Amniotic epithelial cell (primary cell): ENCODE results near the gene CEACAM21.
"Not testable (repeated sequence)": the region's sequence is repeated elsewhere in the genome, so short reads cannot be mapped to it uniquely, and the experiment has no call there.

Source experiments
- DNase-seq: peaks from one replicate; pipeline ENCODE4 v3.0.0-alpha.2; 2010; ENCODE audit warnings: low read depth

The CEACAM21 gene

GRCh38 chr19:41549884-41550283 is 26.1 kb upstream of the CEACAM21 start:
- DNase-seq = no peak

GRCh38 chr19:41551212-41551610 is 24.8 kb upstream of the CEACAM21 start:
- DNase-seq = no peak

- no peak for DNase-seq
Measured at GRCh38 chr19:41551711-41552110, 24.3 kb upstream of the CEACAM21 start.

GRCh38 chr19:41552558-41552957 is 23.4 kb upstream of the CEACAM21 start:
- DNase-seq = no peak

- no peak for DNase-seq
Measured at GRCh38 chr19:41553804-41554203, 22.2 kb upstream of the CEACAM21 start.

- DNase-seq = no peak
Measured at GRCh38 chr19:41554907-41555306, 21.1 kb upstream of the CEACAM21 start.

- no peak for DNase-seq
Measured at GRCh38 chr19:41555748-41556147, 20.2 kb upstream of the CEACAM21 start.

- DNase-seq = no peak
Measured at GRCh38 chr19:41563854-41564514, 12.0 kb upstream of the CEACAM21 start.

- no peak for DNase-seq
Measured at GRCh38 chr19:41564515-41565378, 11.2 kb upstream of the CEACAM21 start.

- no peak for DNase-seq
Measured at GRCh38 chr19:41565379-41565720, 10.6 kb upstream of the CEACAM21 start.

- DNase-seq = no peak
Measured at GRCh38 chr19:41566001-41566400, 10.0 kb upstream of the CEACAM21 start.

- DNase-seq = no peak
Measured at GRCh38 chr19:41569481-41570150, 6.3 kb upstream of the CEACAM21 start.

- DNase-seq = no peak
Measured at GRCh38 chr19:41570179-41570578, 5.8 kb upstream of the CEACAM21 start.

- DNase-seq = peak; percentile 49
Measured at GRCh38 chr19:41570639-41571112, 5.3 kb upstream of the CEACAM21 start.

- no peak for DNase-seq
Measured at GRCh38 chr19:41577144-41577830, 1.3 kb downstream of the CEACAM21 start.

GRCh38 chr19:41577833-41578232 is 1.9 kb downstream of the CEACAM21 start:
- no peak for DNase-seq

- no peak for DNase-seq
Measured at GRCh38 chr19:41578886-41579285, 2.9 kb downstream of the CEACAM21 start.

GRCh38 chr19:41581068-41581467 is 5.1 kb downstream of the CEACAM21 start:
- DNase-seq = not testable (repeated sequence)

GRCh38 chr19:41582577-41583182 is 6.7 kb downstream of the CEACAM21 start:
- DNase-seq = not testable (repeated sequence)

GRCh38 chr19:41584260-41584810 is 8.4 kb downstream of the CEACAM21 start:
- DNase-seq = no peak

GRCh38 chr19:41584931-41585330 is 9.0 kb downstream of the CEACAM21 start:
- DNase-seq = no peak
